H1 (cell line): ENCODE measurements around the gene RAB40B. TPM values are rescaled to one million over a fixed set of nuclear protein-coding genes. Genes with fewer than 3 reads are reported as not detected.

ENCODE experiments used
- CTCF ChIA-PET: fragments of 300-600 bp; sonication (Branson Sonifier 250); formaldehyde crosslinking; loops from one replicate; lab custom pipeline; 2021; ENCODE audit not compliant: partially characterized antibody; lab: Charles Lee
- POLR2A ChIA-PET: fragments of 300-600 bp; sonication (Branson Sonifier 250); formaldehyde crosslinking; loops from one replicate; lab custom pipeline; 2021; ENCODE audit warnings: inconsistent platforms; ENCODE audit not compliant: partially characterized antibody; lab: Charles Lee
- DNase-seq, 2 experiments: peaks; one replicate each; pipeline versions ENCODE4 v3.0.0 to v3.0.0-alpha.2; 2010 to 2022; ENCODE audit warnings: low spot score in 2 of 2, low read depth in 1 of 2, mixed read lengths in 1 of 2
- FAIRE-seq: peaks from 2 replicates; lab custom pipeline; 2011; peaks lifted over from hg19 to GRCh38; lab: Jason Lieb, UNC
- H2AFZ ChIP-seq: 2 replicates; pipeline ENCODE4 v1.8.1; 2012; ENCODE audit warnings: low read length, inconsistent platforms
- H2AK5ac ChIP-seq: 2 replicates; pipeline ENCODE4 v1.6.1; 2013; ENCODE audit warnings: low read depth, low read length
- H2BK120ac ChIP-seq: replicated peaks from 2 replicates; pipeline ENCODE3; 2013; ENCODE audit warnings: low read depth, low read length, inconsistent platforms
- H2BK12ac ChIP-seq: 2 replicates; pipeline ENCODE4 v1.6.1; 2013; ENCODE audit warnings: low read depth, low read length
- H2BK15ac ChIP-seq: 2 replicates; pipeline ENCODE4 v1.6.1; 2013; ENCODE audit warnings: low read length
- H2BK20ac ChIP-seq: 2 replicates; pipeline ENCODE4 v1.6.1; 2013; ENCODE audit warnings: low read length
- H2BK5ac ChIP-seq: 2 replicates; pipeline ENCODE4 v1.6.1; 2013; ENCODE audit warnings: low read depth, low read length
- H3K14ac ChIP-seq: 2 replicates; pipeline ENCODE4 v1.6.1; 2013; ENCODE audit warnings: inconsistent platforms; ENCODE audit not compliant: insufficient read length
- H3K18ac ChIP-seq: 2 replicates; pipeline ENCODE4 v1.6.1; 2013; ENCODE audit warnings: low read length; ENCODE audit errors: extremely low read depth
- H3K23ac ChIP-seq: 2 replicates; pipeline ENCODE4 v1.6.1; 2013; ENCODE audit warnings: inconsistent platforms; ENCODE audit not compliant: insufficient read length
- H3K23me2 ChIP-seq: 2 replicates; pipeline ENCODE4 v1.6.1; 2013; ENCODE audit warnings: low read depth, low read length
- H3K27ac ChIP-seq: 2 replicates; pipeline ENCODE4 v1.6.1; 2011; ENCODE audit warnings: low read depth, low read length, inconsistent platforms
- H3K27me3 ChIP-seq, 4 experiments: replicated peaks in 1 of 4; 1 replicate in 1 of 4; 2 replicates in 3 of 4; pipeline versions ENCODE4 v1.6.1 to v1.8.1; 2011 to 2013; ENCODE audit warnings: low read length in 3 of 4, mild to moderate bottlenecking in 3 of 4, inconsistent platforms in 2 of 4, mixed read lengths in 2 of 4, moderate library complexity in 1 of 4; ENCODE audit not compliant: control insufficient read depth in 3 of 4, insufficient read depth in 3 of 4; ENCODE audit errors: extremely low read depth in 1 of 4
- H3K36me3 ChIP-seq, 4 experiments: 2 replicates each; pipeline versions ENCODE4 v1.6.1 to v1.8.1; 2011 to 2013; ENCODE audit warnings: mild to moderate bottlenecking in 4 of 4, low read length in 3 of 4, moderate library complexity in 2 of 4, control low read depth in 1 of 4, inconsistent platforms in 1 of 4; ENCODE audit not compliant: insufficient read depth in 4 of 4, control insufficient read depth in 2 of 4
- H3K4ac ChIP-seq: replicated peaks from 2 replicates; pipeline ENCODE3; 2013; ENCODE audit warnings: low read length, low read depth, mixed read lengths, inconsistent platforms; ENCODE audit not compliant: insufficient read length
- H3K4me1 ChIP-seq, 4 experiments: replicated peaks in 1 of 4; 1 replicate in 1 of 4; 2 replicates in 3 of 4; pipeline versions ENCODE4 v1.6.1 to v1.8.1; 2011 to 2013; ENCODE audit warnings: low read length in 3 of 4, inconsistent platforms in 2 of 4, mixed read lengths in 1 of 4; ENCODE audit not compliant: insufficient read depth in 4 of 4, control insufficient read depth in 3 of 4
- H3K4me2 ChIP-seq, 2 experiments: 2 replicates each; pipeline versions ENCODE4 v1.6.1 to v1.8.1; 2011 to 2013; ENCODE audit warnings: low read depth in 2 of 2, low read length in 2 of 2, control low read depth in 1 of 2, inconsistent platforms in 1 of 2, mild to moderate bottlenecking in 1 of 2; ENCODE audit not compliant: insufficient read depth in 1 of 2
- H3K4me3 ChIP-seq, 4 experiments: fragments of 200-600, 300-600 bp in 1 of 4; sonication (generic), shearing (Covaris generic), sonication (Bioruptor Twin) in 1 of 4; 2 replicates each; pipeline versions ENCODE4 v1.5.1 to v1.8.1; 2011 to 2016; ENCODE audit warnings: low read length in 4 of 4, low read depth in 3 of 4, control low read depth in 2 of 4, inconsistent platforms in 2 of 4, mild to moderate bottlenecking in 2 of 4, mixed read lengths in 1 of 4, moderate library complexity in 1 of 4; ENCODE audit not compliant: insufficient read depth in 2 of 4; ENCODE audit errors: extremely low read depth in 1 of 4
- H3K56ac ChIP-seq: replicated peaks from 2 replicates; pipeline ENCODE3; 2013; ENCODE audit warnings: low read depth, mild to moderate bottlenecking, mixed read lengths, low read length, inconsistent platforms; ENCODE audit not compliant: insufficient read length
- H3K79me1 ChIP-seq: 2 replicates; pipeline ENCODE4 v1.6.1; 2013; ENCODE audit warnings: low read depth, low read length, control low read depth
- H3K79me2 ChIP-seq, 2 experiments: 2 replicates each; pipeline versions ENCODE4 v1.6.1 to v1.8.1; 2012 to 2013; ENCODE audit warnings: low read length in 2 of 2, mild to moderate bottlenecking in 2 of 2, inconsistent platforms in 1 of 2; ENCODE audit not compliant: insufficient read depth in 2 of 2, control insufficient read depth in 1 of 2
- H3K9ac ChIP-seq, 4 experiments: replicated peaks in 1 of 4; 1 replicate in 1 of 4; 2 replicates in 3 of 4; pipeline versions ENCODE4 v1.6.1 to v1.8.1; 2011 to 2013; ENCODE audit warnings: low read depth in 3 of 4, low read length in 3 of 4, control low read depth in 2 of 4, mild to moderate bottlenecking in 2 of 4, moderate library complexity in 2 of 4, inconsistent platforms in 1 of 4; ENCODE audit errors: extremely low read depth in 1 of 4
- H3K9me3 ChIP-seq, 2 experiments: 2 replicates each; pipeline versions ENCODE4 v1.6.1 to v1.8.1; 2012 to 2013; ENCODE audit warnings: mild to moderate bottlenecking in 2 of 2, moderate library complexity in 2 of 2, control low read depth in 1 of 2, inconsistent platforms in 1 of 2, low read depth in 1 of 2, low read length in 1 of 2, mixed read lengths in 1 of 2; ENCODE audit not compliant: insufficient read depth in 2 of 2
- H4K20me1 ChIP-seq, 2 experiments: replicated peaks in 1 of 2; 2 replicates each; pipeline versions ENCODE3 to v1.8.1; 2011 to 2013; ENCODE audit warnings: inconsistent platforms in 2 of 2, low read length in 2 of 2, mild to moderate bottlenecking in 1 of 2; ENCODE audit not compliant: insufficient read depth in 2 of 2, control insufficient read depth in 1 of 2
- H4K5ac ChIP-seq: 2 replicates; pipeline ENCODE4 v1.6.1; 2013; ENCODE audit warnings: low read length, low read depth, mixed read lengths, inconsistent platforms; ENCODE audit not compliant: insufficient read length
- H4K8ac ChIP-seq: 2 replicates; pipeline ENCODE4 v1.8.0; 2013; ENCODE audit warnings: mild to moderate bottlenecking, moderate library complexity, low read length, inconsistent platforms; ENCODE audit not compliant: insufficient read depth; ENCODE audit errors: extremely low read depth
- H4K91ac ChIP-seq: replicated peaks from 2 replicates; pipeline ENCODE3; 2013; ENCODE audit warnings: low read length, mixed read lengths, inconsistent platforms; ENCODE audit not compliant: insufficient read length
- ASH2L ChIP-seq: fragments of 200-600, 300-600 bp; sonication (generic); IDR thresholded peaks from one replicate; pipeline ENCODE4 v1.7.1; 2017; ENCODE audit warnings: low read length
- BACH1 ChIP-seq: IDR thresholded peaks from 2 replicates; pipeline ENCODE4 v1.6.1; 2012; ENCODE audit warnings: low read length, improper control_type of control experiment
- BRCA1 ChIP-seq: IDR thresholded peaks from 2 replicates; pipeline ENCODE4 v1.6.1; 2012; ENCODE audit warnings: low read depth, low read length, improper control_type of control experiment
- CREB1 ChIP-seq: IDR thresholded peaks from 2 replicates; pipeline ENCODE4 v1.6.1; 2012; ENCODE audit warnings: inconsistent platforms
- EZH2 ChIP-seq: fragments of 200-600 bp; sonication (generic); IDR thresholded peaks from 2 replicates; pipeline ENCODE4 v1.7.1; 2012; ENCODE audit warnings: low read depth, mild to moderate bottlenecking, moderate library complexity, low read length, inconsistent platforms; ENCODE audit not compliant: severe bottlenecking
- KDM5A ChIP-seq: fragments of 200-600 bp; IDR thresholded peaks from 2 replicates; pipeline ENCODE4 v1.7.1; 2012; ENCODE audit warnings: mild to moderate bottlenecking, low read length, inconsistent platforms, mixed read lengths
- MAX ChIP-seq: IDR thresholded peaks from 2 replicates; pipeline ENCODE4 v1.6.1; 2012; ENCODE audit warnings: inconsistent platforms
- PHF8 ChIP-seq: fragments of 200-600 bp; sonication (generic); conservative IDR thresholded peaks from 2 replicates; pipeline ENCODE4 v1.7.1; 2012; ENCODE audit warnings: low read depth, mild to moderate bottlenecking, inconsistent platforms, low read length, moderate library complexity
- POLR2AphosphoS5 ChIP-seq: IDR thresholded peaks from 2 replicates; pipeline ENCODE4 v1.6.1; 2011; ENCODE audit warnings: low read depth, low read length
- SIN3A ChIP-seq, 2 experiments: IDR thresholded peaks in 1 of 2; conservative IDR thresholded peaks in 1 of 2; 2 replicates each; pipeline ENCODE4 v1.6.1; 2011 to 2012; ENCODE audit warnings: low read length in 2 of 2, improper control_type of control experiment in 1 of 2, low read depth in 1 of 2, mild to moderate bottlenecking in 1 of 2
- TBP ChIP-seq: IDR thresholded peaks from 2 replicates; pipeline ENCODE4 v1.6.1; 2011; ENCODE audit warnings: low read depth, low read length, improper control_type of control experiment
- YY1 ChIP-seq: IDR thresholded peaks from 2 replicates; pipeline ENCODE4 v1.6.1; 2011; ENCODE audit warnings: low read depth, mild to moderate bottlenecking, low read length
- ZNF274 ChIP-seq: IDR thresholded peaks from 2 replicates; pipeline ENCODE4 v1.7.0; 2012; ENCODE audit warnings: low read length, borderline replicate concordance; ENCODE audit errors: extremely low read depth
- WGBS, 2 experiments: shearing (Covaris generic) in 1 of 2; methylation state at CpG; one replicate each; pipeline versions ENCODE4 v1.1.6 to v1.1.7; 2013 to 2015; ENCODE audit warnings: low lambda C conversion rate in 2 of 2, mixed read lengths in 2 of 2, inconsistent platforms in 1 of 2, low coverage in 1 of 2, missing lambda C conversion rate in 1 of 2; ENCODE audit not compliant: insufficient replicate concordance in 2 of 2, insufficient coverage in 1 of 2, insufficient read length in 1 of 2; ENCODE audit errors: extremely low coverage in 1 of 2, missing lambda C conversion rate in 1 of 2; 5-methylcytosine and 5-hydroxymethylcytosine counted together
- polyA plus RNA-seq, 7 experiments: library from polyadenylated mRNA; depleted of rRNA in 3 of 7; stranded (reverse) in 5 of 7; unstranded in 2 of 7; fragments of >200 nt in 5 of 7; fragments of 200-250 nt in 2 of 7; gene quantifications; 1 replicate in 5 of 7; 2 replicates in 1 of 7; 4 replicates in 1 of 7; pipeline versions ENCODE4 v1.2.1 to v1.2.3, GENCODE V29; 2011 to 2013; ENCODE audit warnings: missing spikeins in 2 of 7, mixed read lengths in 2 of 7
- total RNA-seq: library from RNA; stranded (reverse); fragmentation: NEBNext Ultra II Directional; extraction: Animal tissue kit (Norgen Biotek cat#: 25700); gene quantifications from 2 replicates; pipeline ENCODE4 v1.2.1, GENCODE V29; 2021

The RAB40B gene
- total and polyA plus RNA-seq, 2 of the 8 experiments (the other 6 are each of a cell fraction or from before 2014, with no cell fraction given), result 3.1 to 4.6 TPM

- H3K27ac ChIP-seq, result peak within 1 kb of the TSS; percentile 89; the same call in 1 of the 2 replicates
- peaks cover 23 to 45% of the 10 kb centered on the region in 2 experiments for H3K79me2 ChIP-seq
- H3K23ac ChIP-seq, result no peak within 1 kb of the TSS
- TF ChIP-seq ASH2L (peak; percentile 79), BACH1 (no peak), SIN3A (conservative IDR thresholded peaks at IDR 0.05 in 1 of 2, IDR thresholded peaks at IDR 0.05 in 1 of 2; ENCODE audit: low read depth in 1 of 2, low read length in 2 of 2) (peak in 1 of 2 experiments; percentile 73; a peak in 2 of 4 replicates), YY1 (peak; percentile 59; the same call in 1 of the 2 replicates), POLR2AphosphoS5 (peak; percentile 94), EZH2 (no peak), BRCA1 (no peak), CREB1 (peak; percentile 82), TBP (peak; percentile 56), MAX (peak; percentile 86), KDM5A (no peak), PHF8 (peak; percentile 97), ZNF274 (no peak)
Observed at GRCh38 chr17:82648165-82648668, 50.3 kb downstream of the RAB40B start, which contains the start of gene WDR45B. Gene WDR45B (minus strand): TSS chr17:82648444. CDS start chr17:82648340, 104 bp downstream.

More at GRCh38 chr17:82648165-82648668, 50.3 kb downstream of the RAB40B start, which contains the start of gene WDR45B:
- ChIA-PET CTCF (no interaction called here), POLR2A (interaction anchor here (1.1 kb wide), 1 partner anchor 30 kb away, joined by 3 read pairs; no protein-coding TSS in a partner anchor)
- H3K9me3 ChIP-seq, result no peaks in the 10 kb centered on the region
- H3K18ac ChIP-seq, result peak within 1 kb of the TSS; percentile 95
- no peak within 1 kb of the TSS; the same call in 1 of the 2 replicates for H2AFZ ChIP-seq
- FAIRE-seq (no peak), DNase-seq (peak; percentile 89 to 91)
- peaks cover 11 to 12% of the 10 kb centered on the region in 2 experiments for H4K20me1 ChIP-seq
- H2BK120ac ChIP-seq, result no peak within 1 kb of the TSS
- no peak within 1 kb of the TSS for H2BK20ac ChIP-seq
- H4K91ac ChIP-seq, result peak within 1 kb of the TSS; percentile 96
- H3K4me3 ChIP-seq, result peak within 1 kb of the TSS; percentile 69 to 94 (median 80)
- peaks cover 3% of the 10 kb centered on the region for H3K79me1 ChIP-seq
- no peaks in the 10 kb centered on the region; a peak in 1 of 7 replicates for H3K27me3 ChIP-seq
- H3K9ac ChIP-seq, result peak within 1 kb of the TSS; percentile 79 to 96 (median 88)
- H3K36me3 ChIP-seq, result peaks cover 7 to 12% (median 10%) of the 10 kb centered on the region in 4 experiments; a peak in 7 of 8 replicates
- peak within 1 kb of the TSS; percentile 78; the same call in 1 of the 2 replicates for H2BK5ac ChIP-seq
- no peak within 1 kb of the TSS for H2AK5ac ChIP-seq
- peak within 1 kb of the TSS; percentile 98 for H4K5ac ChIP-seq
- H4K8ac ChIP-seq, result peak within 1 kb of the TSS; percentile 95
- H3K14ac ChIP-seq, result no peak within 1 kb of the TSS
- peaks cover 0 to 8% (median 3%) of the 10 kb centered on the region in 4 experiments; a peak in 5 of 7 replicates for H3K4me1 ChIP-seq
- 1% methylated on average over 40 of the region's 67 CpGs; no CpG with 5 or more reads in 1 of the 2 experiments for WGBS, 2 experiments
- H2BK15ac ChIP-seq, result no peak within 1 kb of the TSS
- peak within 1 kb of the TSS; percentile 61 to 87 for H3K4me2 ChIP-seq
- peak within 1 kb of the TSS; percentile 77 for H3K56ac ChIP-seq
- peaks cover 6% of the 10 kb centered on the region; the same call in 1 of the 2 replicates for H3K23me2 ChIP-seq
- H2BK12ac ChIP-seq, result 0 out of 2 replicates have a peak within 1 kb of the TSS, but pooled peaks have one; percentile 17
- peak within 1 kb of the TSS; percentile 96 for H3K4ac ChIP-seq
